ENCODE data around the gene ZNF91.
A peak's percentile ranks its signal among the peaks of the same experiment; 100 is the strongest.

GRCh38 chr19:23440791-23441190 lies 45.5 kb upstream of the ZNF91 start:
- no peak for TF ChIP-seq TAF1 (conservative IDR thresholded peaks at IDR 0.05)
- TF ChIP-seq NR2F2 (IDR thresholded peaks at IDR 0.05): no peak
- TF ChIP-seq, protein P1, sequence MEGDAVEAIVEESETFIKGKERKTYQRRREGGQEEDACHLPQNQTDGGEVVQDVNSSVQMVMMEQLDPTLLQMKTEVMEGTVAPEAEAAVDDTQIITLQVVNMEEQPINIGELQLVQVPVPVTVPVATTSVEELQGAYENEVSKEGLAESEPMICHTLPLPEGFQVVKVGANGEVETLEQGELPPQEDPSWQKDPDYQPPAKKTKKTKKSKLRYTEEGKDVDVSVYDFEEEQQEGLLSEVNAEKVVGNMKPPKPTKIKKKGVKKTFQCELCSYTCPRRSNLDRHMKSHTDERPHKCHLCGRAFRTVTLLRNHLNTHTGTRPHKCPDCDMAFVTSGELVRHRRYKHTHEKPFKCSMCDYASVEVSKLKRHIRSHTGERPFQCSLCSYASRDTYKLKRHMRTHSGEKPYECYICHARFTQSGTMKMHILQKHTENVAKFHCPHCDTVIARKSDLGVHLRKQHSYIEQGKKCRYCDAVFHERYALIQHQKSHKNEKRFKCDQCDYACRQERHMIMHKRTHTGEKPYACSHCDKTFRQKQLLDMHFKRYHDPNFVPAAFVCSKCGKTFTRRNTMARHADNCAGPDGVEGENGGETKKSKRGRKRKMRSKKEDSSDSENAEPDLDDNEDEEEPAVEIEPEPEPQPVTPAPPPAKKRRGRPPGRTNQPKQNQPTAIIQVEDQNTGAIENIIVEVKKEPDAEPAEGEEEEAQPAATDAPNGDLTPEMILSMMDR (IDR thresholded peaks at IDR 0.05; ENCODE audit: low read depth, low read length, missing input control): peak; percentile 27
- TF ChIP-seq RAD21 (IDR thresholded peaks at IDR 0.05): peak in 1 of 2 donors; percentile 18
- no peak for TF ChIP-seq HNF4G (IDR thresholded peaks at IDR 0.05)
- TF ChIP-seq ATF3 (IDR thresholded peaks at IDR 0.05): no peak
- TF ChIP-seq JUND (IDR thresholded peaks at IDR 0.05): no peak
- no peak for TF ChIP-seq FOXA1 (IDR thresholded peaks at IDR 0.05)
- TF ChIP-seq YY1 (IDR thresholded peaks at IDR 0.05): no peak
- no peak for TF ChIP-seq EGR1 (IDR thresholded peaks at IDR 0.05; ENCODE audit: low read depth in 2 of 2)
- no peak for TF ChIP-seq SP1 (IDR thresholded peaks at IDR 0.05)
- TF ChIP-seq, protein P2, sequence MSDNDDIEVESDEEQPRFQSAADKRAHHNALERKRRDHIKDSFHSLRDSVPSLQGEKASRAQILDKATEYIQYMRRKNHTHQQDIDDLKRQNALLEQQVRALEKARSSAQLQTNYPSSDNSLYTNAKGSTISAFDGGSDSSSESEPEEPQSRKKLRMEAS (IDR thresholded peaks at IDR 0.05): no peak
- TF ChIP-seq RXRA (IDR thresholded peaks at IDR 0.05): no peak
